ENCODE data around the gene RAPGEF4. TPM values are rescaled to one million over a fixed set of nuclear protein-coding genes. Genes with fewer than 3 reads are reported as not detected.

The RAPGEF4 gene
- total and polyA plus RNA-seq, 2 of the 13 experiments (the other 11 are each of a cell fraction or from before 2014, with no cell fraction given), result 0.78 to 0.91 TPM

DNA sequence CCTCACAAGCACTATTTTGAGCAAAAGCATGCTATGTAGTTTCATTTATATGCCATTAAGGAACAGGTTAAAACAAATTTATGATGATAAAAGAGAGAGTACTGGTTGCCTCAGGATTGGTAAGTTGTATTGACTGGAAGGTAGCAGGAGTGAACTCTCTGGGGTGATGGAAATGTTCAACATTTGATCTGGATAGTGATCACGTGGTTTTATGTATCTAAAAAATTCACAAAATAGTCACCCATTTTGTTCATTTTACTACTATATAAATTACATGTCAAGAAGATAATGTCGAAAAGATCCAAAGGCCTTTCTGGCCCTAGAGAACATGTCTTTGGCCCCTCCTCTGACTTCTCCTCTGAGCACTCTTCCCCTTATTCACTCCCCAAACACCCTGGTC, 10.4 kb upstream of the RAPGEF4 start:
- no peaks in the 10 kb centered on the region for H4K20me1 ChIP-seq (ENCODE audit: insufficient read depth, low read length)
- no peak overlapping the region for H3K4me3 ChIP-seq (replicated peaks in 1 of 3; ENCODE audit: insufficient read depth in 1 of 3, low read depth in 2 of 3, low read length in 3 of 3)
- intact Hi-C loops (cut with micrococcal nuclease; ENCODE audit: unreplicated experiment), result no loop called here
- H3K4me1 ChIP-seq (ENCODE audit: insufficient read depth, low read length), result peaks cover 20% of the 10 kb centered on the region
- DNase-seq (ENCODE audit: low spot score) (no peak), ATAC-seq (no peak), FAIRE-seq (no peak)
- TF ChIP-seq, protein P1, sequence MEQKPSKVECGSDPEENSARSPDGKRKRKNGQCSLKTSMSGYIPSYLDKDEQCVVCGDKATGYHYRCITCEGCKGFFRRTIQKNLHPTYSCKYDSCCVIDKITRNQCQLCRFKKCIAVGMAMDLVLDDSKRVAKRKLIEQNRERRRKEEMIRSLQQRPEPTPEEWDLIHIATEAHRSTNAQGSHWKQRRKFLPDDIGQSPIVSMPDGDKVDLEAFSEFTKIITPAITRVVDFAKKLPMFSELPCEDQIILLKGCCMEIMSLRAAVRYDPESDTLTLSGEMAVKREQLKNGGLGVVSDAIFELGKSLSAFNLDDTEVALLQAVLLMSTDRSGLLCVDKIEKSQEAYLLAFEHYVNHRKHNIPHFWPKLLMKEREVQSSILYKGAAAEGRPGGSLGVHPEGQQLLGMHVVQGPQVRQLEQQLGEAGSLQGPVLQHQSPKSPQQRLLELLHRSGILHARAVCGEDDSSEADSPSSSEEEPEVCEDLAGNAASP (CRISPR knock-in tag; IDR thresholded peaks at IDR 0.05; ENCODE audit: borderline replicate concordance), result no peak
- TF ChIP-seq TCF7L2 (IDR thresholded peaks at IDR 0.05; ENCODE audit: low read depth, low read length) (0 out of 2 replicates have a peak, but pooled peaks have one; percentile 17), RNF2 (conservative IDR thresholded peaks at IDR 0.05; ENCODE audit: low read depth) (no peak), MIXL1 (CRISPR knock-in tag; IDR thresholded peaks at IDR 0.05) (no peak), RAD51 (IDR thresholded peaks at IDR 0.05; ENCODE audit: borderline replicate concordance) (peak; percentile 57; the same call in 1 of the 2 replicates), CEBPG (CRISPR knock-in tag; IDR thresholded peaks at IDR 0.05) (no peak)
- no peak overlapping the region for H3K4me2 ChIP-seq (ENCODE audit: low read depth, low read length)
- 64% methylated on average over 2 of the region's 2 CpGs for WGBS (ENCODE audit: low lambda C conversion rate)
- no peak overlapping the region for H3K9ac ChIP-seq (ENCODE audit: insufficient read depth, low read depth, low read length)
- no peak overlapping the region for H3K27ac ChIP-seq (ENCODE audit: extremely low read length, insufficient read depth, low read length)
- ChIA-PET CTCF (ENCODE audit: low intra/inter-chr PET ratio, low total read pairs) (no interaction called here), POLR2A (no interaction called here)
- H3K9me3 ChIP-seq (ENCODE audit: low read length), result no peaks in the 10 kb centered on the region
- BruUV-seq (replicated peaks), result no TSS peak
- H3K79me2 ChIP-seq (ENCODE audit: insufficient read depth, low read length), result no peaks in the 10 kb centered on the region
- H3K27me3 ChIP-seq (ENCODE audit: control insufficient read depth in 1 of 2, insufficient read depth in 2 of 2, low read length in 2 of 2), result no peaks in the 10 kb centered on the region; a peak in 1 of 5 replicates
- no peak overlapping the region for H2AFZ ChIP-seq (ENCODE audit: low read length)
- in situ Hi-C loops (cut with HindIII; ENCODE audit: extremely low pct_ligation_motif_present, low pct_unique_long_range_greater_than_20kb), result no loop called here
- no peaks in the 10 kb centered on the region for H3K36me3 ChIP-seq (replicated peaks in 1 of 2; ENCODE audit: control insufficient read depth in 1 of 2, insufficient read depth in 2 of 2, low read length in 2 of 2)

DNA sequence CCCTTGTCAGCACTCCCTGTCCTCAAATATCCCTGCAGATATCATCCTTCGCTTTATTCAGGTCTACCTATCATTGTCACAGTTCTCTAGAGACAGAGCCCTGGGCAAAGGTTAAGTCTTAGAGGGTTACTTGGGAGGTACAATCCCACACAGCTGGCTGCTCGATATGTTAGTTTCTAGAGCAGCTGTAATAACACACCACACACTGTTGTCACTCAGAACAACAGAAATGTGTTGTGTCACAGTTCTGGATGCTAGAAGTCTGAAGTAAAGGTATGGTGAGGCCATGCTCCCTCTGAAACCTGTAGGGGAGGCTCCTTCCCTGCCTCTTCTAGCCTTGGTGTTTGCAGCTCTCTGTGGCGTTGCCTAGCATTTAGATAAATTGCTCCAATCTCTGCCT, 9.9 kb upstream of the RAPGEF4 start:
- Histone ChIP-seq H3K27me3 (ENCODE audit: control insufficient read depth in 1 of 2, insufficient read depth in 2 of 2, low read length in 2 of 2) (no peaks in the 10 kb centered on the region; a peak in 1 of 5 replicates), H4K20me1 (ENCODE audit: insufficient read depth, low read length) (no peaks in the 10 kb centered on the region), H3K36me3 (replicated peaks in 1 of 2; ENCODE audit: control insufficient read depth in 1 of 2, insufficient read depth in 2 of 2, low read length in 2 of 2) (no peaks in the 10 kb centered on the region), H3K4me1 (ENCODE audit: insufficient read depth, low read length) (peaks cover 20% of the 10 kb centered on the region), H2AFZ (ENCODE audit: low read length) (no peak overlapping the region), H3K9me3 (ENCODE audit: low read length) (no peaks in the 10 kb centered on the region), H3K4me2 (ENCODE audit: low read depth, low read length) (peak overlapping the region; percentile 59), H3K9ac (ENCODE audit: insufficient read depth, low read depth, low read length) (no peak overlapping the region), H3K4me3 (replicated peaks in 1 of 3; ENCODE audit: insufficient read depth in 1 of 3, low read depth in 2 of 3, low read length in 3 of 3) (peak overlapping the region in 1 of 3 experiments; percentile 44; a peak in 1 of 6 replicates), H3K79me2 (ENCODE audit: insufficient read depth, low read length) (no peaks in the 10 kb centered on the region), H3K27ac (ENCODE audit: extremely low read length, insufficient read depth, low read length) (no peak overlapping the region)
- ATAC-seq (peak; percentile 54), DNase-seq (ENCODE audit: low spot score) (no peak), FAIRE-seq (no peak)
- no TSS peak for BruUV-seq (replicated peaks)
- in situ Hi-C loops (cut with HindIII; ENCODE audit: extremely low pct_ligation_motif_present, low pct_unique_long_range_greater_than_20kb) (no loop called here), intact Hi-C loops (cut with micrococcal nuclease; ENCODE audit: unreplicated experiment) (no loop called here)
- ChIA-PET CTCF (ENCODE audit: low intra/inter-chr PET ratio, low total read pairs) (no interaction called here), POLR2A (no interaction called here)
- 64% methylated on average over 3 of the region's 3 CpGs for WGBS (ENCODE audit: low lambda C conversion rate)
- 0 out of 2 replicates have a peak, but pooled peaks have one; percentile 16 for TF ChIP-seq ZNF12 (CRISPR knock-in tag; IDR thresholded peaks at IDR 0.05)
- no peak for TF ChIP-seq ZNF891 (CRISPR knock-in tag; IDR thresholded peaks at IDR 0.05)
- no peak for TF ChIP-seq ZNF136 (CRISPR knock-in tag; IDR thresholded peaks at IDR 0.05; ENCODE audit: low read depth)
- 0 out of 2 replicates have a peak, but pooled peaks have one; percentile 20 for TF ChIP-seq ZNF709 (CRISPR knock-in tag; IDR thresholded peaks at IDR 0.05)
- no peak for TF ChIP-seq ZNF598 (CRISPR knock-in tag; IDR thresholded peaks at IDR 0.05; ENCODE audit: borderline replicate concordance)
- TF ChIP-seq ZFP90 (CRISPR knock-in tag; IDR thresholded peaks at IDR 0.05; ENCODE audit: borderline replicate concordance), result no peak
- TF ChIP-seq, protein P2, sequence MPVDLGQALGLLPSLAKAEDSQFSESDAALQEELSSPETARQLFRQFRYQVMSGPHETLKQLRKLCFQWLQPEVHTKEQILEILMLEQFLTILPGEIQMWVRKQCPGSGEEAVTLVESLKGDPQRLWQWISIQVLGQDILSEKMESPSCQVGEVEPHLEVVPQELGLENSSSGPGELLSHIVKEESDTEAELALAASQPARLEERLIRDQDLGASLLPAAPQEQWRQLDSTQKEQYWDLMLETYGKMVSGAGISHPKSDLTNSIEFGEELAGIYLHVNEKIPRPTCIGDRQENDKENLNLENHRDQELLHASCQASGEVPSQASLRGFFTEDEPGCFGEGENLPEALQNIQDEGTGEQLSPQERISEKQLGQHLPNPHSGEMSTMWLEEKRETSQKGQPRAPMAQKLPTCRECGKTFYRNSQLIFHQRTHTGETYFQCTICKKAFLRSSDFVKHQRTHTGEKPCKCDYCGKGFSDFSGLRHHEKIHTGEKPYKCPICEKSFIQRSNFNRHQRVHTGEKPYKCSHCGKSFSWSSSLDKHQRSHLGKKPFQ (CRISPR knock-in tag; IDR thresholded peaks at IDR 0.05; ENCODE audit: insufficient replicate concordance), result no peak
- no peak for TF ChIP-seq NFATC3 (CRISPR knock-in tag; IDR thresholded peaks at IDR 0.05)

All from HepG2 (cell line).